GM13976 (cell line): ENCODE data around the gene KLHL25.

Experiments
- DNase-seq: peaks from one replicate; pipeline ENCODE4 v3.0.0; 2012; ENCODE audit warnings: low spot score
- CTCF ChIP-seq: IDR thresholded peaks from 2 replicates; pipeline ENCODE4 v1.5.1; 2012; ENCODE audit warnings: borderline replicate concordance, mild to moderate bottlenecking; ENCODE audit not compliant: insufficient read depth; ENCODE audit errors: extremely low read depth, missing control alignments, control extremely low read depth
- in situ Hi-C: fragments of 300-500 bp; cut with MboI; formaldehyde crosslinking; loops from one replicate; pipeline ENCODE4 v1.12.0; 2022; ENCODE audit warnings: low sequenced_read_pairs, mixed read lengths, inconsistent platforms; ENCODE audit not compliant: unreplicated experiment

Gene KLHL25

GRCh38 chr15:85786781-85787114, 8.0 kb downstream of the KLHL25 start:
- TF ChIP-seq CTCF: no peak
- DNase-seq: no peak
- in situ Hi-C loops: loop anchor here (10.0 kb wide), 1 partner anchor 62 kb away; no protein-coding TSS in a partner anchor

DNA sequence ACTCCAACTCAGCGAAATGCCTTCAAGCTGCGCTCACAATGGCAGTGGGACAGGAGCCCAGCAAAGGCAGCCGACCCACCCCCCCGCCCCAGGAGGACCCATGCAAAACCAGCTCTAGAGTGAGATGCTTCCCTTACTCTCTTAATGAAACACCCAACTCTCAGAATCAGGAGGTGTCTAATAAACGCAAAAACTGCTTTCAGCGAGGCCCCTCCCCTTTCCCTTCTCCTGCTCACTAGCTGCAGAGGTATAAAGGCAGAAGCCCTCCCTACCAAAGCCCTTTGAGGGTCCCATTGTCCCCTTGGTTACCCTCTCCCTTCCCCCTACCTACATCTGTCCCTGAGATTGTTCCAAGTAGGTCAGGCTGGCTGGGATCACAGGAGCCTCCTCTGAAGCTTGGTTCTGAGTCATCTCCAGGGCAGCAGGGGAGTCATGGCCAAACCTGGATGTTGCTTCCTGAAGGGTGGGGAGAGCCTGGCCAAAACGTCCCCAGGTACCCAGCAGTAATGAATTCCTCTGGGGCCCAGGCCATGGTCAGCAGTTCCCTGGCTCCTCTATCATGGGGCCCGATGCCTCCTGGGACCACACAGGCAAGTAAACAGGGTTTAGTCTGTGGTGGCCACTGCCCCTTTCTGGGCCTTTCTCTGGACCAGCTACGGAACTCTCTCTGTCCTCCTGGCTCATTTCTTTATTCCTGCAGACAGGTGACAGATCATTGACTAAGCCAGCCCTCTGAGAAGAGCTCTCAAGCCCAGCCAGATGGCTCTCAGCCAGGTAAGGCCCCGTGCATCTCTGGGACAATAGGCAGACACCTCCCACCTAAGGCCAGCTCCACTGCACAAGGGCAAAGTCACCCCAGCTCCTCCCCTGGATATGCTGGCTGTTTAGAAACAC, 8.6 kb downstream of the KLHL25 start:
- in situ Hi-C loops: loop anchor here (10.0 kb wide), 1 partner anchor 61 kb away; no protein-coding TSS in a partner anchor
- TF ChIP-seq CTCF: no peak
- DNase-seq: peak; percentile 28

DNA sequence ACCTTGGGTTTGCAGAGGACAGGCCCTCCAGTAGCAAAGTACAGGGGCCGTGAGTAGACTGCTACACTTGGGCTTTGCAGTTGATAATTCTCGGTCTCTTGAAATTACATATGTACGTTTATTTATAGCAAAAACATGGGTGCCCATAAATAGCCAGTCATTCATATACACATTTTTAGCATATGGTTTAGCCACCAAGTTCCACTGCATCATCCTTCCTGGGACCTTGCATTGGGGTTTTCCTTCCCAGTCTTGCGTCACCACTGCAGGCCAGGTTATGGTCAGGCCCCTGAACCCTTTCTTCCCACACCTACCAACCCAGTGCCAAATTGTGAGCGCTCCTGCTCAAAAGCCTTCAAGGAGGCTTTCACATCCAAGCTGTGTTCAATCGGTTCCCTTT, 12.7 kb downstream of the KLHL25 start:
- in situ Hi-C loops: loop anchor here (10.0 kb wide), 1 partner anchor 57 kb away; no protein-coding TSS in a partner anchor
- TF ChIP-seq CTCF: no peak
- DNase-seq: peak; percentile 38

- in situ Hi-C loops: loop anchor here (10.0 kb wide), 1 partner anchor 56 kb away; no protein-coding TSS in a partner anchor
- no peak for DNase-seq
- no peak for TF ChIP-seq CTCF
Measured at GRCh38 chr15:85781099-85781498, 13.6 kb downstream of the KLHL25 start.

DNA sequence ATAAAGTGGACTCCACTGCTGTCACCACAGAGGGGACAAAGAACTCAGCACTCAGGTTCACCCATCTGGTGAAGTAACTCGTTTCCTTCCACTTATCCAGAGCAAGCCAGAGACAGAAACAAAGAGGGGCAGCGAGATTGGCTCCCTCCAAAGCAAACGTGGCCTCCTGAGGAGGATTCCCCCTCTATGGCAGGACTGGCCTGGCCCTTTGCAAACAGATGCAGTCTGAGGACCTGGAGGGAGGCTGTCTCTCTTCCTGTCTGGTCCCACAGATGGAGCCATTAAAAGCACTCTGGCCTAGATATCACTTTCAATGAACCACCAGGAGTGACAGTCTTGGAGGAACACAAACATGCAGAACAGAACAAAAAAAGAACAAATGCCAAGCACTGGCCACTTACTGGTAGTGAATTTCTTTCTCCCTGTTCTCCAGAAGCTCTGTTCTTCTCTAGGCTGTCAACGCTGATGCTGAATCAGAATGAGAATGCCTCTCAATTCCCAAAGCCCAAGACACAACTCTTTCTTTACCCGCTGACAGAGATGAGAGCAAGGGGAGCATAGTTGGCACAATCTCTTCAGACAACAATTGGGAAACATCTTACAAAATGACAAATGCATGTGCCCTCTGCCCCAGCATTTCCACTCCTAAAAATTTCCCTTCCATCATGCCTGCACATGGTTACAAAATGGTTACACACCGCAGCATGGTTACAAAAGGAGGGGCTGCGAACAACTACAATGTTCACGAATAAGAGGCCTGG, 14.3 kb downstream of the KLHL25 start:
- in situ Hi-C loops: loop anchor here (10.0 kb wide), 1 partner anchor 56 kb away; no protein-coding TSS in a partner anchor
- DNase-seq: no peak
- no peak for TF ChIP-seq CTCF

DNA sequence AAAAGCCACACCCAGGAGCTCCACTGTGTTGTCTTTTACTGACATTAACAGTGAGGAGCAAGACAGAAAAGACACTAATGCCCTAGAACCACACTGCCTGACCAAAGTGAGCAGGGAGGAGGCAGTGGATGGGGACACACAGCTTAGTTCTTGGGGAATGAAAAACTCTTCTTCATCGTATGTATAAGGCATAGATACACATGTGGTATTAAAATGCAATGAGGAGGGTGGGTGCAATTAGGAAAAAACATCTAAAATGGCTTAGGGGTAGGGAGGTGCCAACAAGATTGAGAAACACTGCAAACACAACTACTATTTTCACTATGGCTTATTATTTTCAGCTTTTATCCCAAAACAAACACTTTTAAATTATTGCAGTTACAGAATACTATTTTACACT, 15.5 kb downstream of the KLHL25 start:
- TF ChIP-seq CTCF: no peak
- in situ Hi-C loops: no loop called here
- DNase-seq: no peak
